Choroid plexus epithelial cell (primary cell): ENCODE measurements around the gene MICALL2.
A peak's percentile ranks its signal among the peaks of the same experiment; 100 is the strongest.

ENCODE experiments used
- DNase-seq: peaks from one replicate; pipeline ENCODE4 v3.0.0-alpha.2; 2010; ENCODE audit warnings: low read depth
- H3K4me3 ChIP-seq: 2 replicates; pipeline ENCODE4 v1.5.1; 2011; ENCODE audit warnings: low read depth, mild to moderate bottlenecking, control low read depth, low read length, moderate library complexity
- CTCF ChIP-seq: conservative IDR thresholded peaks from 2 replicates; pipeline ENCODE4 v1.5.1; 2011; ENCODE audit warnings: low read depth, mild to moderate bottlenecking, control low read depth, inconsistent platforms, low read length, moderate library complexity

The MICALL2 gene

GRCh38 chr7:1459920-1460820 is 900 bp upstream of the MICALL2 start:
- peak overlapping the region; percentile 58 for H3K4me3 ChIP-seq
- DNase-seq = peak; percentile 59
- no peak for TF ChIP-seq CTCF

GRCh38 chr7:1459512-1459892 is 232 bp upstream of the MICALL2 start:
- DNase-seq = peak; percentile 99
- peak overlapping the region; percentile 88 for H3K4me3 ChIP-seq
- no peak for TF ChIP-seq CTCF

GRCh38 chr7:1457949-1458682 is 1.2 kb downstream of the MICALL2 start:
- DNase-seq = peak; percentile 24
- TF ChIP-seq CTCF = no peak
- H3K4me3 ChIP-seq = peak overlapping the region; percentile 88

GRCh38 chr7:1457059-1457948 is 2.0 kb downstream of the MICALL2 start:
- H3K4me3 ChIP-seq = peak overlapping the region; percentile 88
- DNase-seq = no peak
- TF ChIP-seq CTCF = no peak

- TF ChIP-seq CTCF = no peak
- DNase-seq = no peak
- no peak overlapping the region for H3K4me3 ChIP-seq
Measured at GRCh38 chr7:1455955-1456354, 3.3 kb downstream of the MICALL2 start.

GRCh38 chr7:1455241-1455939 is 3.9 kb downstream of the MICALL2 start:
- TF ChIP-seq CTCF = no peak
- no peak overlapping the region for H3K4me3 ChIP-seq

More at GRCh38 chr7:1455241-1455939, 3.9 kb downstream of the MICALL2 start:
- DNase-seq = no peak
